NB4 (cell line): ENCODE measurements around the gene NCAPG2.
"Not testable (repeated sequence)": the region's sequence is repeated elsewhere in the genome, so short reads cannot be mapped to it uniquely, and the experiment has no call there.

Source experiments
- DNase-seq: peaks from one replicate; pipeline ENCODE4 v3.0.0; 2010; ENCODE audit warnings: low read depth
- H3K4me3 ChIP-seq: one replicate; pipeline ENCODE4 v1.5.1; 2011; ENCODE audit warnings: mild to moderate bottlenecking, low read depth, low read length, moderate library complexity
- CTCF ChIP-seq: IDR thresholded peaks from one replicate; pipeline ENCODE4 v1.5.1; 2012; ENCODE audit warnings: low read depth, low read length
- MAX ChIP-seq: IDR thresholded peaks from 2 replicates; pipeline ENCODE4 v1.6.1; 2011; ENCODE audit warnings: low read depth, low read length
- MYC ChIP-seq: IDR thresholded peaks from 2 replicates; pipeline ENCODE4 v1.6.1; 2011; ENCODE audit warnings: low read depth, low read length
- POLR2A ChIP-seq: IDR thresholded peaks from 2 replicates; pipeline ENCODE4 v1.6.1; 2011; ENCODE audit warnings: mild to moderate bottlenecking; ENCODE audit not compliant: insufficient read length; ENCODE audit errors: extremely low read depth

The NCAPG2 gene

DNA sequence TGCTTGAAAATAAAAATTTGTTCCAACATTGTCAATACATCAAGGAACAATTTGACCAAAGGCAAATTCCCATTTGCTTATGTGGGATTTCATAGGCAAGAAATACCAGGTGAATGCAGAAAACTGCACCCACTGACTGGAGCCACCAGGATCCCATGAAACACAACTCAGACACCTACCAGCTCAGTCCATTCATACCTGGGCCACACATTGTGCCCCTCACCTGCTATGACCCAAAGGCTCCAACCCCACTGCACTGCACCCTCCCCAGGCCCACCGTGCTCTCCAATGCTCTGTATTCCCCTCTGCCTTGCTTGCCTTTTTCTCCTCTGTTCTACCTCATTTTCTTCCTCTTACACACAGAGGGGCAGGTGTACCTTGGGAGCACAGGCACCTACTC is 5.3 kb downstream of the NCAPG2 start:
- TF ChIP-seq MAX (no peak), MYC (no peak), CTCF (no peak), POLR2A (no peak)
- no peak for DNase-seq
- H3K4me3 ChIP-seq = no peak overlapping the region

DNA sequence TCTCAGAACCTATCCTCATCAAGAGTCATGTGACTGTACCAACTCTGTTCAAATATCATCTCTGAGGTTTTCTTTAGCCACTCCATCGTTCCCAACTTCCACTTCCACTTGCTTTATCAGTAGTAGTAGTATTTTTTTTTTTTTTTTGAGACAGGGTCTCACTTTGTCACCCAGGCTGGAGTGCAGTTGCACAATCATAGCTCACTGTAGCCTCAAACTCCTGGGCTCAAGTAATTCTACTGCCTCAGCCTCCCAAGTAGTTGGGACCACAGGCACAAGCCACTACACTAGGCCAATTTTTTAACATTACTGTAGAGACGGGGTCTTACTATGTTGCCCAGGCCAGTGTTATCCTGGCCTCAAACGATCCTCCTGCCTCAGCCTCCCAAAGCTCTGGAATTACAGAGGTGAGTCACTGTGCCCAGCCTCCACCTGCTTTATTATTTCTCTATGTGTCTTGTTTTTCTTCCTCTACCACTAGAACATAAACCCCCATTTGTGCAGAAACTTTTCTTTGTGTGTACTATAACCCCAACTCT is 5.9 kb downstream of the NCAPG2 start:
- DNase-seq = no peak
- H3K4me3 ChIP-seq = no peak overlapping the region
- TF ChIP-seq CTCF (no peak), MYC (no peak), MAX (no peak), POLR2A (no peak)

- DNase-seq, H3K4me3 ChIP-seq: not testable (repeated sequence)
These were observed 7.0 kb downstream of the NCAPG2 start for GRCh38 chr7:158697597-158697996.

DNA sequence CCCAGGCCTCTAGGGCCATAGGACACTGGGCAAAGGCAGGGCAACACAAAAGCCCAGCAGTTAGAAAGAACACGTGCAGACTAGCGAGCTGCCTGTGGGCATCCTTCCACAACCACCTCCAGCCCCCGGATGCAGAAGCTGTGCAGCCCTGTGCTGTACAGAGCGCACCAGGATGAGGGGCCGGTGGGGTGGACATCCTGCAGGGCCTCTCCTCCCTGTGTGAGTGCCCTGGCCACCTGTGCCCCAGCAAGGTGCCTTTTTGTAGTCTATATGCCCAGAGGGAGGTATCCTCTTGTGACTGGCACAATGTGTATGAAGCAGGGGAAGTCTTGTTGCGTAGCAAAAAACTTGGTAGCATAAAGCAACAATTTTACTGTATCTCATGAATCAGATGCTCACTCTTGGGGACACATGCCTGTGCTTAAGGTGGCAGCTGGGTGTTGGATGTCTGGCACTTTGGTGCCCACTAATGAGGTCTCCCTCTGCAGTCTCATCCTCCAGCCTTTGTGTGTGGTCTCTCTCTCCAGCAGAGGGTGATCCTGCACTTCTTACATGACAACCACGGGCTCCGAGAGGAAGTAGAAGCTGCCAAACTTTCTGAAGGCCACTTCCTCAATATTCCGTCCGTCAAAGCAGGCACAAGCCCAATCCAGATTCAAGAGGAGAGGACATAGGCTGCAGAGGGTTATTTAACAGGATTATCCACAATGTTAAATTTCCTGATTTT is 8.7 kb downstream of the NCAPG2 start:
- H3K4me3 ChIP-seq = no peak overlapping the region
- TF ChIP-seq POLR2A (no peak), MYC (peak; percentile 51; the same call in 1 of the 2 replicates), MAX (peak; percentile 45; the same call in 1 of the 2 replicates), CTCF (peak; percentile 80)
- peak; percentile 90 for DNase-seq

GRCh38 chr7:158695056-158695455 is 9.5 kb downstream of the NCAPG2 start:
- DNase-seq = no peak
- no peak for TF ChIP-seq POLR2A
- no peak overlapping the region for H3K4me3 ChIP-seq

- no peak for TF ChIP-seq MYC
- no peak for TF ChIP-seq CTCF
- no peak for TF ChIP-seq MAX
- no peak overlapping the region for H3K4me3 ChIP-seq
- no peak for DNase-seq
These were observed 10.0 kb downstream of the NCAPG2 start for GRCh38 chr7:158694650-158695049.

DNA sequence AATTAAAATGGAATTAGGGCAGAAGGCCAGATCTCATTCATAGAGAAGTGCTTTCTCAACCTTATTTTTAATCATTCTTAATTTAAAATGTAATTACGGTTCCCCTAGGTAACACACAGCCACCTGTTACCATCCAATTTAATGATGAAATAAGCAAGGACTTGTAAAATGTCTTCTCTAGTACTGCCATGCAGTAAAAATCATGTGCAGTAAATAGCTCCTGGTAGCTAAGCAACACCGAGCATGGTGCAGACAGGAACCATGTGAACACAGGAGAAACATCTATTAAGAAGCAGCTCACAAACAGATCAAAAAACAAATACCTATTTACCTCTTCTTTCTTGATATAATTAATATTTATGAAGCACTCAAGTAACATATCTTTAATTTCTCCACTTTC is 15.1 kb downstream of the NCAPG2 start:
- H3K4me3 ChIP-seq = no peak overlapping the region
- TF ChIP-seq MAX = no peak
- TF ChIP-seq POLR2A = no peak
- TF ChIP-seq MYC = no peak
- no peak for TF ChIP-seq CTCF
- DNase-seq = no peak
